Vagina (tissue), 2 donors: ENCODE results near the gene ADAM30.

Experiments
- POLR2A ChIP-seq, 2 donors: fragments of 450-650 bp; IDR thresholded peaks; one replicate each; pipeline ENCODE4 v1.6.1; 2017; ENCODE audit warnings: antibody characterized with exemption in 2 of 2, mild to moderate bottlenecking in 2 of 2, moderate library complexity in 2 of 2
- POLR2AphosphoS5 ChIP-seq, 2 donors: sonication (generic); formaldehyde crosslinking; IDR thresholded peaks; one replicate each; pipeline ENCODE4 v1.9.0; 2017; ENCODE audit warnings: antibody characterized with exemption in 2 of 2, mild to moderate bottlenecking in 2 of 2, low read depth in 1 of 2; ENCODE audit not compliant: insufficient read depth in 1 of 2
- TF ChIP-seq, protein P1 (sequence below), 3 experiments: fragments of 450-650 bp in 2 of 3; fragments of 200-600 bp in 1 of 3; sonication (generic) in 1 of 3; IDR thresholded peaks; one replicate each; pipeline ENCODE4 v1.5.1; 2017 to 2019; ENCODE audit warnings: antibody characterized with exemption in 3 of 3, mild to moderate bottlenecking in 2 of 3, moderate library complexity in 2 of 3

DNA sequence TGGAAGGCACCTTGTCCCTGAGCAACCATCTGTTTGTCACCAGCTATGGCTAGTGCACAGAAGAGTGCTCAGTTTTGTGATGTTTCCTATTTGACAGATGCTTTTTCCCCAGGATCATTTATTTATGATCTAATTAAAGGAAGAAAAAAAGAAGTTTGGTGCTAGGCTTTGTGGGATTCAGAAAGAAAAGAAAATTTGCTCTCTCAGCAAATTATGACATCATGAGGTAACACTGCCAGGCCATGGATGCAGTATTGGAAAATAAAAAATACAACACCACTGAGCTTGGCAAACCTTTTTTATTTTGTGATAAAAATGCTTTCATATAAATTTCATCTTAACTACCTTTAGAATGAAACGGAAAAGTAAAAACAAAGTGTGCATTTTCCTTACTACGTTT, 15.5 kb upstream of the ADAM30 start:
- TF ChIP-seq POLR2A (IDR thresholded peaks at IDR 0.05) = no peak
- TF ChIP-seq, protein P1, sequence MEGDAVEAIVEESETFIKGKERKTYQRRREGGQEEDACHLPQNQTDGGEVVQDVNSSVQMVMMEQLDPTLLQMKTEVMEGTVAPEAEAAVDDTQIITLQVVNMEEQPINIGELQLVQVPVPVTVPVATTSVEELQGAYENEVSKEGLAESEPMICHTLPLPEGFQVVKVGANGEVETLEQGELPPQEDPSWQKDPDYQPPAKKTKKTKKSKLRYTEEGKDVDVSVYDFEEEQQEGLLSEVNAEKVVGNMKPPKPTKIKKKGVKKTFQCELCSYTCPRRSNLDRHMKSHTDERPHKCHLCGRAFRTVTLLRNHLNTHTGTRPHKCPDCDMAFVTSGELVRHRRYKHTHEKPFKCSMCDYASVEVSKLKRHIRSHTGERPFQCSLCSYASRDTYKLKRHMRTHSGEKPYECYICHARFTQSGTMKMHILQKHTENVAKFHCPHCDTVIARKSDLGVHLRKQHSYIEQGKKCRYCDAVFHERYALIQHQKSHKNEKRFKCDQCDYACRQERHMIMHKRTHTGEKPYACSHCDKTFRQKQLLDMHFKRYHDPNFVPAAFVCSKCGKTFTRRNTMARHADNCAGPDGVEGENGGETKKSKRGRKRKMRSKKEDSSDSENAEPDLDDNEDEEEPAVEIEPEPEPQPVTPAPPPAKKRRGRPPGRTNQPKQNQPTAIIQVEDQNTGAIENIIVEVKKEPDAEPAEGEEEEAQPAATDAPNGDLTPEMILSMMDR (IDR thresholded peaks at IDR 0.05) = no peak
- TF ChIP-seq POLR2AphosphoS5 (IDR thresholded peaks at IDR 0.05; ENCODE audit: insufficient read depth in 1 of 2, low read depth in 1 of 2) = no peak
